KMS-11 (cell line): ENCODE measurements around the gene FAF2.
A peak's percentile ranks its signal among the peaks of the same experiment; 100 is the strongest.

Experiments
- H2AFZ ChIP-seq: fragments of 200-600 bp; sonication (generic); 2 replicates; pipeline ENCODE4 v1.6.1; 2016; ENCODE audit warnings: antibody characterized with exemption, mixed run types, low read depth
- H3K27ac ChIP-seq: fragments of 200-600 bp; sonication (generic); 2 replicates; pipeline ENCODE4 v1.6.1; 2016; ENCODE audit warnings: mild to moderate bottlenecking, mixed run types
- H3K27me3 ChIP-seq: fragments of 200-600 bp; sonication (generic); 2 replicates; pipeline ENCODE4 v1.6.1; 2017; ENCODE audit warnings: mild to moderate bottlenecking, low read depth, mixed run types, moderate library complexity; ENCODE audit not compliant: insufficient read depth
- H3K36me3 ChIP-seq: fragments of 200-600 bp; sonication (generic); 2 replicates; pipeline ENCODE4 v1.6.1; 2017; ENCODE audit warnings: mild to moderate bottlenecking, mixed run types; ENCODE audit not compliant: insufficient read depth
- H3K4me1 ChIP-seq: fragments of 200-600 bp; sonication (generic); 2 replicates; pipeline ENCODE4 v1.6.1; 2016; ENCODE audit warnings: mild to moderate bottlenecking, low read depth, mixed run types; ENCODE audit not compliant: poor library complexity, severe bottlenecking
- H3K4me2 ChIP-seq: fragments of 200-600 bp; sonication (generic); 2 replicates; pipeline ENCODE4 v1.7.0; 2016; ENCODE audit warnings: mild to moderate bottlenecking, mixed run types
- H3K4me3 ChIP-seq: fragments of 200-600 bp; sonication (generic); IDR thresholded peaks from 2 replicates; pipeline ENCODE4 v1.6.1; 2017; ENCODE audit warnings: low read depth, low read length, mixed read lengths; ENCODE audit not compliant: insufficient read depth
- H3K79me2 ChIP-seq: fragments of 200-600 bp; sonication (generic); 2 replicates; pipeline ENCODE4 v1.6.1; 2016; ENCODE audit warnings: low read depth, mixed run types; ENCODE audit not compliant: insufficient read depth
- H3K9ac ChIP-seq: fragments of 200-600 bp; sonication (generic); 2 replicates; pipeline ENCODE4 v1.6.1; 2016; ENCODE audit warnings: mild to moderate bottlenecking, mixed run types
- H4K20me1 ChIP-seq: fragments of 200-600 bp; sonication (generic); 2 replicates; pipeline ENCODE4 v1.6.1; 2016; ENCODE audit warnings: mild to moderate bottlenecking, mixed run types; ENCODE audit not compliant: insufficient read depth
- CTCF ChIP-seq: fragments of 200-600 bp; sonication (generic); conservative IDR thresholded peaks from 2 replicates; pipeline ENCODE4 v1.6.1; 2017; ENCODE audit warnings: low read depth, mild to moderate bottlenecking, antibody characterized with exemption, low read length, moderate library complexity, mixed read lengths

The FAF2 gene

GRCh38 chr5:176537554-176538229 is 89.5 kb downstream of the FAF2 start:
- H3K4me1 ChIP-seq, result peaks cover 31% of the 10 kb centered on the region
- peak overlapping the region; percentile 97 for H3K9ac ChIP-seq
- peaks cover 38% of the 10 kb centered on the region for H3K79me2 ChIP-seq
- H4K20me1 ChIP-seq, result no peaks in the 10 kb centered on the region
- H3K4me3 ChIP-seq, result no peak overlapping the region
- no peak for TF ChIP-seq CTCF
- no peaks in the 10 kb centered on the region for H3K36me3 ChIP-seq
- peak overlapping the region; percentile 84 for H3K27ac ChIP-seq
- peak overlapping the region; percentile 58; the same call in 1 of the 2 replicates for H2AFZ ChIP-seq
- no peaks in the 10 kb centered on the region for H3K27me3 ChIP-seq
- H3K4me2 ChIP-seq, result peak overlapping the region; percentile 76

DNA sequence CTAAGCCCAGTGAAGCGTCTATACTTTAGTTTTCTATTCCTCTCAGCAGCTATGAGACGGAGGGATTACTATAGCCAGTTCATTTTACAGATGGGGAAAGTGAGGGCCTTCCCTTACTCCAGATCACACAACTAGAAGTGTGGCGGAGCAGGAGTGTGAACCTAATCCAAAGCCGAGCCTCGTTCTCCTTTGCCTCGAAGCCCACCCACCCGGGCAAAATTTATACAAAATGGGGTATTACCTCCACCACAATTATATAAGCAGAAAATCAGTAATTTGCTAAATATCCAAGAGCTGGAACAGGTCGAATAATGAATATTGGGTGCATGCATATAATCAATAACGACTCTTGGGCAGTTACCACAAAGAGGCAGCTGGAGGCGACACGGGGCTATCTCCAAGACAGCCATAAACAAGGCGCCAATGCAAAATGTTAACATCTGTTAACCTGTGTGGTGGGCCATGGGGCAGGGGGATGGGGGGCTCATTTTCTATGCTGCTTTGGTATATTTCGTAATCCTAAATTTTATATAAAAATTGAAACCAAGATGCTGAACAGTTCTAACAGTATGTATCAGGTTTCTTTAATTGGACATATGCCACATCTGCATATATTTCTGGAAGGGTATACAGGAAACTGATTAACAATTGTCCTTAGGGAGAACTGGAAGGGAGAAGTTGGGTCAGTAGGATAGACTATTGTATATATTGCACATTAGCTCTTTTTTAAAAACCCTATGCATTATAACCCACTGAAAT is 90.2 kb downstream of the FAF2 start:
- Histone ChIP-seq H3K79me2 (peaks cover 30% of the 10 kb centered on the region), H3K4me3 (no peak overlapping the region), H2AFZ (peak overlapping the region; percentile 50; the same call in 1 of the 2 replicates), H3K36me3 (no peaks in the 10 kb centered on the region), H3K9ac (no peak overlapping the region), H3K4me1 (peaks cover 29% of the 10 kb centered on the region), H3K27ac (no peak overlapping the region), H3K4me2 (peak overlapping the region; percentile 76), H3K27me3 (no peaks in the 10 kb centered on the region), H4K20me1 (no peaks in the 10 kb centered on the region)
- no peak for TF ChIP-seq CTCF

DNA sequence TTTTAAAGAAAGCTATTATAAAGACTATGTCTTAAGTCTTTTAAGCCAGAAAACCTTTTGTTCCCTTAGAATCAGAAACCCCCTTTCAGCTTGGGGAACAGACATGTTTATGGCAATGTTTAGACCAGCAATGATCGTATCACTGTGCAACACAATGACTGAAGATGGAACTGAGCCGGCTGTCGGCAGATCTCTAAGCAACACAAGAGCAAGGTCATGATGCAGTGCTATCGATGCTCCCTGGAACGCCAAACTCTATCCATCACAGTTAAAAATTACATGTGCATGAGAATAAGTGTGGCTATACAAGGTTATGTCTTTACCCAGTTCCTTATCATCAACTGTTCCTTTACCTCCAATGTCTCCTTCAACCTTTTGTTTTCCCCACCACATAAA is 90.8 kb downstream of the FAF2 start:
- H3K4me2 ChIP-seq, result no peak overlapping the region

DNA sequence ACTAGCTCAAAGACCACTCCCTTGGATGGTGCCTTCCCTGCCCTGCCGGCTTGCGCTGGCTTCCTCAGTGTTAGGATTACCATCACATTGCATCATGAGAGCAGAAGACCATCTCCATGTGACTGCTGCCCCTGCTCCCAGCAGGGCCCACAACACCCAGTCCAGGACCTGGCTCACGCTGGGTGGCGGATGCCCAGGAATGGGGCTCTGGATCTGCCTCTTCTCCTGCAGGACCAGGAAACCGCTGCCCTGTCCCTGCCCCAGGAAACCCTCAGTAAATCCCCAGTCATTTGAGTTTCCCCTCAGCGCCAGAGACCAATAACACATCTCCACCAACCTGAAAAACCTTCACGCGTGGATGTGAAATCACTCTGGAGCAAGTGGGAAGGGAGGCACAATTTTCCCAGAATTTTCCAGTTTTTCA is 92.3 kb downstream of the FAF2 start:
- Histone ChIP-seq H3K27me3 (no peaks in the 10 kb centered on the region), H2AFZ (no peak overlapping the region), H3K9ac (no peak overlapping the region), H4K20me1 (no peaks in the 10 kb centered on the region), H3K27ac (no peak overlapping the region), H3K4me3 (no peak overlapping the region), H3K4me1 (peaks cover 13% of the 10 kb centered on the region), H3K36me3 (no peaks in the 10 kb centered on the region), H3K4me2 (no peak overlapping the region), H3K79me2 (peaks cover 10% of the 10 kb centered on the region)
- TF ChIP-seq CTCF, result no peak

More for the DNA sequence above, 90.8 kb downstream of the FAF2 start:
- Histone ChIP-seq H3K36me3 (no peaks in the 10 kb centered on the region), H3K4me3 (no peak overlapping the region), H3K27ac (no peak overlapping the region), H3K79me2 (peaks cover 25% of the 10 kb centered on the region), H3K4me1 (peaks cover 23% of the 10 kb centered on the region), H4K20me1 (no peaks in the 10 kb centered on the region), H3K27me3 (no peaks in the 10 kb centered on the region), H2AFZ (no peak overlapping the region), H3K9ac (no peak overlapping the region)
- no peak for TF ChIP-seq CTCF
